Stromal cell of bone marrow (primary cell): ENCODE measurements around the gene MARCHF9.

Experiments used
- DNase-seq: peaks from one replicate; pipeline ENCODE4 v3.0.0-alpha.2; 2012; ENCODE audit warnings: low read depth

Gene MARCHF9

GRCh38 chr12:57737467-57738460 is 17.1 kb upstream of the MARCHF9 start:
- no peak for DNase-seq

GRCh38 chr12:57738661-57739237 is 16.2 kb upstream of the MARCHF9 start, which contains the start of gene AGAP2:
Gene AGAP2 (minus strand): TSS chr12:57738742. CDS start chr12:57738246, 496 bp downstream.
- no peak for DNase-seq

- no peak for DNase-seq
Observed at GRCh38 chr12:57739387-57739786, 15.5 kb upstream of the MARCHF9 start.

GRCh38 chr12:57739914-57740538 is 14.9 kb upstream of the MARCHF9 start:
- DNase-seq = no peak

GRCh38 chr12:57740656-57741412 is 14.1 kb upstream of the MARCHF9 start:
- no peak for DNase-seq

- no peak for DNase-seq
Observed at GRCh38 chr12:57741413-57741789, 13.5 kb upstream of the MARCHF9 start.

- no peak for DNase-seq
Observed at GRCh38 chr12:57741844-57742738, 12.8 kb upstream of the MARCHF9 start.

- DNase-seq = no peak
Observed at GRCh38 chr12:57743769-57744168, 11.1 kb upstream of the MARCHF9 start.

GRCh38 chr12:57744194-57744776 is 10.6 kb upstream of the MARCHF9 start:
- DNase-seq = peak; percentile 79

GRCh38 chr12:57744777-57745484 is 10.0 kb upstream of the MARCHF9 start, which contains the start of gene TSPAN31:
Gene TSPAN31 (plus strand): TSS chr12:57745039. CDS start chr12:57745155, 116 bp downstream.
- DNase-seq = peak; percentile 99

- DNase-seq = no peak
Observed at GRCh38 chr12:57745485-57745881, 9.4 kb upstream of the MARCHF9 start.

- DNase-seq = no peak
Observed at GRCh38 chr12:57746025-57746424, 8.9 kb upstream of the MARCHF9 start.

GRCh38 chr12:57749061-57749460 is 5.8 kb upstream of the MARCHF9 start:
- DNase-seq = no peak

- no peak for DNase-seq
Observed at GRCh38 chr12:57750561-57751431, 4.1 kb upstream of the MARCHF9 start.

GRCh38 chr12:57751432-57751787 is 3.5 kb upstream of the MARCHF9 start:
- no peak for DNase-seq

GRCh38 chr12:57751788-57752667 is 2.9 kb upstream of the MARCHF9 start, which contains the start of gene CDK4:
Gene CDK4 (minus strand): TSS chr12:57752310. CDS start chr12:57751717, 593 bp downstream.
- DNase-seq = peak; percentile 99

- DNase-seq = no peak
Observed at GRCh38 chr12:57752668-57753000, 2.3 kb upstream of the MARCHF9 start.
